GM18868 (cell line): ENCODE measurements around the gene GPC2.

Source experiments
- ATAC-seq: cut with Tn5 transposase; IDR thresholded peaks from one replicate; pipeline ENCODE4 v1.9.1; 2021; ENCODE audit warnings: mild to moderate bottlenecking, moderate library complexity; ENCODE audit not compliant: unreplicated experiment

The GPC2 gene

GRCh38 chr7:100126239-100126930 is 50.8 kb downstream of the GPC2 start:
- no peak for ATAC-seq

GRCh38 chr7:100124301-100125230 is 52.6 kb downstream of the GPC2 start:
- no peak for ATAC-seq

- no peak for ATAC-seq
Measured at GRCh38 chr7:100122568-100122967, 54.6 kb downstream of the GPC2 start.

- no peak for ATAC-seq
Measured at GRCh38 chr7:100122067-100122466, 55.1 kb downstream of the GPC2 start.

- ATAC-seq, result no peak
Measured at GRCh38 chr7:100120733-100121036, 56.5 kb downstream of the GPC2 start.

GRCh38 chr7:100119970-100120732 is 57.0 kb downstream of the GPC2 start:
- peak; percentile 39 for ATAC-seq
